Endometrium (tissue), 2 donors: ENCODE results near the gene CENPW.

Experiments
- FAIRE-seq: peaks from 2 replicates; lab custom pipeline; 2012; peaks lifted over from hg19 to GRCh38; lab: Jason Lieb, UNC
- donor health status: control.
- donor health status: control.

The CENPW gene

DNA sequence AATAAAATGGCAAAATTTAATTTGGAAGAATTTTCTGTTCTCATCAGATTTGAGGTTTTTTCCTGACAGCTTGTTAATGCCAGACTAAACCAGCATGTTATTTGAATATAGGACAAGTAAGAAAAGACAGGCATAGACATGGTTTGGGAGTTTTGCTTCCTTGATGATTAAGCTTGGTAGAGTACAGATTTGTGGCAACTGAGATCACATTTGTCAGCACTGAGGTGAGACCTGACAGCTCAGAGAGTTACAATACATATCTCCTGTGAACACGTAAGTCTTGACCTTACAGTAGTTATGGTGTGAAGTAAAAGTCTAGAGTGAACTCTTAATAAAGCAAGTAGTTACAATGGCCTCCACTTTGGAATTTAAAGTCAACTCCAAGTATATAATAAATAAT is 34.5 kb downstream of the CENPW start:
- no peak for FAIRE-seq

- no peak for FAIRE-seq
Measured at GRCh38 chr6:126376682-126377081, 36.8 kb downstream of the CENPW start.

DNA sequence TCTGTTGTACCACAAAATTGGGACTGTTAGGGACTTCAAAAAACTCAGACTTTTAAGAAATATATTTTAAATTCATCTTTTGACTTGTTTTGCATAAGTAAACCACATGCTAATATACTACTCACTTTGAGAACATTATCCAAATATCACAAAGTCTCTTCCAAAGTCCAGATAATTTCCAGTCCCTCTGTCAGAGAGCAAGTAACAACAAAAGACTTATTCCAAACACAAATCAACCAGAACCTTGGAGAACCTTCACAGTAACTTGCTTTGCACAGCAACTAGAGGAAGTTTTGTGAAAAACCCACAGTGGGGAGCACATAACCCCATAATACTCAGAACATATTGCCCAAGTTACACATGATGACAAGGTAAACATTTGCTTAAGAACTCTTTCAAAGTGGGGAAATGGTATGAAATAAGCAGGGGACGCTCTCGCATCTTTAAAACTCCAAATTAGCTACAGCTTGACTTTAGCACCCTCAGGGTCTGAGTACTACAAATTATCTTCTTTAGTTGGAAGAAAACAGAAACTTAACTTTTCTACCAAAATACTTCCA is 37.8 kb downstream of the CENPW start:
- FAIRE-seq = no peak

GRCh38 chr6:126380072-126380583 is 40.2 kb downstream of the CENPW start:
- FAIRE-seq = no peak

GRCh38 chr6:126381498-126381897 is 41.6 kb downstream of the CENPW start:
- no peak for FAIRE-seq

DNA sequence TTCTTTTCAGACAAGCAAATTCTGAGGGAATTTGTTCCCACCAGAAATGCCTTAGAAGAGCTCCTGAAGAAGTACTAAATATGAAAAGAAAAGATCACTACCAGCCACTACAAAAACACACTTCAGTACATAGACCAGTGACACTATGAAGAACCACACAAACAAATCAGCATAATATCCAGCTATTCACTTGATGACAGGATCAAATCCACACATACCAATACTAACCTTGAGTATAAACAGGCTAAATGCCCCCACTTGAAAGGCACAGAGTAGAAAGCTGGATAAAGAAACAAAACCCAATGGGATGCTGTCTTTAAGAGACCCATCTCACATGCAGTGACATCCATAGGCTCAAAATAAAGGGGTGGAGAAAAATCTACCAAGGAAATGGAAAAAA is 43.3 kb downstream of the CENPW start:
- FAIRE-seq = no peak

DNA sequence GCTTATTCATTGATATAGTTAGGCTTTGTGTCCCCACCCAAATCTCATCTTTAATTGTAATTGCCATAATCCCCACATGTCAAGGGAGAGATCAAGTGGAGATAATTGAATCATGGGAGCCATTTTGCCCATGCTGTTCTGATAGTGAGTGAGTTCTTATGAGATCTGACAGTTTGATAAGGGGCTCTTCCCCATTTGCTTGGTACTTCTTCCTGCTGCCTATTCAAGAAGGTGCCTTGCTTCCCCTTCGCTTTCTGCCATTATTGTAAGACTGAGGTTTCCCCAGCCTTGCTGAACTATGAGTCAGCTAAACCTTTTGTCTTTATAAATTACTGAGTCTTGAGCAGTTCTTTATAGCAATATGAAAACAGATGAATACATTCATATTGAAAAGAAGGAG is 45.6 kb downstream of the CENPW start:
- no peak for FAIRE-seq

- peak; percentile 89 for FAIRE-seq
Measured at GRCh38 chr6:126388104-126388598, 48.2 kb downstream of the CENPW start.

- no peak for FAIRE-seq
Measured at GRCh38 chr6:126396131-126396530, 56.2 kb downstream of the CENPW start.
